Measurements from ENCODE around the gene TBC1D8.

The TBC1D8 gene

GRCh38 chr2:101119431-101119830, 31.8 kb downstream of the TBC1D8 start:
- H3K4me3 ChIP-seq (ENCODE audit: low read depth, low read length), result no peak overlapping the region
- TF ChIP-seq CTCF (conservative IDR thresholded peaks at IDR 0.05; ENCODE audit: low read depth, low read length), result no peak
- peak; percentile 73 for DNase-seq (ENCODE audit: low read depth)

- DNase-seq (ENCODE audit: low read depth), result no peak
- no peak for TF ChIP-seq CTCF (conservative IDR thresholded peaks at IDR 0.05; ENCODE audit: low read depth, low read length)
- H3K4me3 ChIP-seq (ENCODE audit: low read depth, low read length), result no peak overlapping the region
Measured at GRCh38 chr2:101116841-101117552, 34.2 kb downstream of the TBC1D8 start.

- TF ChIP-seq CTCF (conservative IDR thresholded peaks at IDR 0.05; ENCODE audit: low read depth, low read length), result no peak
- DNase-seq (ENCODE audit: low read depth), result no peak
- no peak overlapping the region for H3K4me3 ChIP-seq (ENCODE audit: low read depth, low read length)
Measured at GRCh38 chr2:101116348-101116747, 34.8 kb downstream of the TBC1D8 start.

- no peak for TF ChIP-seq CTCF (conservative IDR thresholded peaks at IDR 0.05; ENCODE audit: low read depth, low read length)
- DNase-seq (ENCODE audit: low read depth), result no peak
- no peak overlapping the region for H3K4me3 ChIP-seq (ENCODE audit: low read depth, low read length)
Measured at GRCh38 chr2:101115664-101116063, 35.5 kb downstream of the TBC1D8 start.

- no peak for DNase-seq (ENCODE audit: low read depth)
- no peak for TF ChIP-seq CTCF (conservative IDR thresholded peaks at IDR 0.05; ENCODE audit: low read depth, low read length)
- H3K4me3 ChIP-seq (ENCODE audit: low read depth, low read length), result no peak overlapping the region
Measured at GRCh38 chr2:101114815-101115214, 36.4 kb downstream of the TBC1D8 start.

GRCh38 chr2:101114268-101114783, 36.9 kb downstream of the TBC1D8 start:
- DNase-seq (ENCODE audit: low read depth), result no peak
- TF ChIP-seq CTCF (conservative IDR thresholded peaks at IDR 0.05; ENCODE audit: low read depth, low read length), result no peak
- H3K4me3 ChIP-seq (ENCODE audit: low read depth, low read length), result no peak overlapping the region

Data from choroid plexus epithelial cell (primary cell).